ENCODE results near the gene TADA3. TPM values are rescaled to one million over a fixed set of nuclear protein-coding genes. Genes with fewer than 3 reads are reported as not detected.
A peak's percentile ranks its signal among the peaks of the same experiment; 100 is the strongest.

TADA3 gene
- total RNA-seq, 4 donors from 2014 or later = 38.0 to 63.6 (median 55.7) TPM

GRCh38 chr3:9793161-9793781, 998 bp upstream of the TADA3 start:
- Histone ChIP-seq H3K27ac (peak overlapping the region; percentile 94 to 97 (median 96)), H3K4me1 (peaks cover 0 to 31% (median 13%) of the 10 kb centered on the region in 4 donors), H3K27me3 (no peaks in the 10 kb centered on the region), H3K36me3 (peaks cover 0 to 49% (median 0%) of the 10 kb centered on the region in 3 donors), H3K9me3 (no peaks in the 10 kb centered on the region), H3K4me3 (peak overlapping the region; percentile 81 to 94 (median 89))
- TF ChIP-seq CTCF (IDR thresholded peaks at IDR 0.05) = peak in 1 of 6 experiments; percentile 23
- TF ChIP-seq POLR2A (IDR thresholded peaks at IDR 0.05) = no peak
- DNase-seq = peak in 1 of 3 donors; percentile 67

- Histone ChIP-seq H3K9me3 (no peaks in the 10 kb centered on the region), H3K27ac (peak overlapping the region; percentile 94 to 97 (median 96)), H3K4me1 (peaks cover 0 to 31% (median 13%) of the 10 kb centered on the region in 4 donors), H3K27me3 (no peaks in the 10 kb centered on the region), H3K4me3 (peak overlapping the region; percentile 81 to 94 (median 89)), H3K36me3 (peaks cover 0 to 48% (median 0%) of the 10 kb centered on the region in 3 donors)
- DNase-seq = no peak
- TF ChIP-seq POLR2A (IDR thresholded peaks at IDR 0.05) (no peak), CTCF (IDR thresholded peaks at IDR 0.05) (no peak)
These were observed 376 bp downstream of the TADA3 start for GRCh38 chr3:9791790-9792404.

- Histone ChIP-seq H3K27ac (peak overlapping the region in 1 of 4 donors; percentile 97), H3K27me3 (no peaks in the 10 kb centered on the region), H3K36me3 (peaks cover 0 to 52% (median 0%) of the 10 kb centered on the region in 3 donors), H3K9me3 (no peaks in the 10 kb centered on the region), H3K4me3 (peak overlapping the region in 1 of 4 donors; percentile 88), H3K4me1 (peaks cover 0 to 31% (median 13%) of the 10 kb centered on the region in 4 donors)
- peak in 1 of 3 donors; percentile 29 for DNase-seq
- TF ChIP-seq POLR2A (IDR thresholded peaks at IDR 0.05) (no peak), CTCF (IDR thresholded peaks at IDR 0.05) (no peak)
These were observed 1.1 kb downstream of the TADA3 start for GRCh38 chr3:9791127-9791526.

GRCh38 chr3:9787714-9788113, 4.6 kb downstream of the TADA3 start:
- H3K4me1 ChIP-seq = peaks cover 0 to 16% (median 0%) of the 10 kb centered on the region in 4 donors
- no peak overlapping the region for H3K4me3 ChIP-seq
- H3K27me3 ChIP-seq = no peaks in the 10 kb centered on the region
- no peaks in the 10 kb centered on the region for H3K9me3 ChIP-seq
- no peak for TF ChIP-seq POLR2A (IDR thresholded peaks at IDR 0.05)
- no peak for TF ChIP-seq CTCF (IDR thresholded peaks at IDR 0.05)
- no peak overlapping the region for H3K27ac ChIP-seq
- H3K36me3 ChIP-seq = peaks cover 0 to 76% (median 0%) of the 10 kb centered on the region in 3 donors
- DNase-seq = peak in 1 of 3 donors; percentile 34

GRCh38 chr3:9786825-9787669, 5.2 kb downstream of the TADA3 start:
- H3K27ac ChIP-seq = no peak overlapping the region
- DNase-seq = peak in 1 of 3 donors; percentile 35

More at GRCh38 chr3:9786825-9787669, 5.2 kb downstream of the TADA3 start:
- TF ChIP-seq POLR2A (IDR thresholded peaks at IDR 0.05) (no peak), CTCF (IDR thresholded peaks at IDR 0.05) (peak in 3 of 6 experiments; percentile 7 to 30 (median 22))
- H3K9me3 ChIP-seq = no peaks in the 10 kb centered on the region
- no peaks in the 10 kb centered on the region for H3K27me3 ChIP-seq
- peaks cover 0 to 16% (median 0%) of the 10 kb centered on the region in 4 donors for H3K4me1 ChIP-seq
- H3K36me3 ChIP-seq = peaks cover 0 to 82% (median 0%) of the 10 kb centered on the region in 3 donors
- H3K4me3 ChIP-seq = no peak overlapping the region

All from Peyer's patch (tissue), 4 donors.